Neural progenitor cell (in vitro differentiated cells): ENCODE measurements around the gene SEC16A.

Source experiments
- CTCF ChIP-seq: fragments of 200-600 bp; sonication (generic); IDR thresholded peaks from 2 replicates; pipeline ENCODE4 v1.5.1; 2017; ENCODE audit warnings: antibody characterized with exemption, mild to moderate bottlenecking
- EZH2 ChIP-seq: fragments of 200-600 bp; sonication (generic); IDR thresholded peaks from 2 replicates; pipeline ENCODE4 v1.6.1; 2017; ENCODE audit warnings: antibody characterized with exemption, mild to moderate bottlenecking, moderate library complexity
- EZH2phosphoT487 ChIP-seq: fragments of 200-600 bp; sonication (generic); IDR thresholded peaks from 2 replicates; pipeline ENCODE4 v1.6.1; 2017; ENCODE audit warnings: antibody characterized with exemption

- TF ChIP-seq CTCF (no peak), EZH2phosphoT487 (no peak), EZH2 (no peak)
Observed at GRCh38 chr9:136433849-136434579, 48.8 kb downstream of the SEC16A start.
